ENCODE measurements around the gene MELK.

MELK gene

DNA sequence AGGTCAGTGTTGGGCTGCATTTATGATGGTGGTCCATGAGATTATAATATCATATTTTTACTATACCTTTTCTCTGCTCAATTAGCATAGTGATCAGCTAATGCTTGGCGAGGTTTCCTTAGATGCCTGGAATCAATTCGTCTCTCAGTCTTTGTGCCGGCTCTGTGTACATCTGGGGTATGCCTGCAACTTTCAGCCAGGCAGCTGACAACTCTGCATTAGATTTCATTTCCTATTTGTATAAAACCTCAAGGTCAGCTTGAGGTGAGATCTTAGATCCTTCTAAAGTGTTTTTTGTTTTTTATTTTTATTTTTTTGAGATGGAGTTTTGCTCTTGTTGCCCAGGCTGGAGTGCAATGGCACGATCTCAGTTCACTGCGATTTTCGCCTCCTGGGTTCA is 86.8 kb downstream of the MELK start:
- TF ChIP-seq, protein P1, sequence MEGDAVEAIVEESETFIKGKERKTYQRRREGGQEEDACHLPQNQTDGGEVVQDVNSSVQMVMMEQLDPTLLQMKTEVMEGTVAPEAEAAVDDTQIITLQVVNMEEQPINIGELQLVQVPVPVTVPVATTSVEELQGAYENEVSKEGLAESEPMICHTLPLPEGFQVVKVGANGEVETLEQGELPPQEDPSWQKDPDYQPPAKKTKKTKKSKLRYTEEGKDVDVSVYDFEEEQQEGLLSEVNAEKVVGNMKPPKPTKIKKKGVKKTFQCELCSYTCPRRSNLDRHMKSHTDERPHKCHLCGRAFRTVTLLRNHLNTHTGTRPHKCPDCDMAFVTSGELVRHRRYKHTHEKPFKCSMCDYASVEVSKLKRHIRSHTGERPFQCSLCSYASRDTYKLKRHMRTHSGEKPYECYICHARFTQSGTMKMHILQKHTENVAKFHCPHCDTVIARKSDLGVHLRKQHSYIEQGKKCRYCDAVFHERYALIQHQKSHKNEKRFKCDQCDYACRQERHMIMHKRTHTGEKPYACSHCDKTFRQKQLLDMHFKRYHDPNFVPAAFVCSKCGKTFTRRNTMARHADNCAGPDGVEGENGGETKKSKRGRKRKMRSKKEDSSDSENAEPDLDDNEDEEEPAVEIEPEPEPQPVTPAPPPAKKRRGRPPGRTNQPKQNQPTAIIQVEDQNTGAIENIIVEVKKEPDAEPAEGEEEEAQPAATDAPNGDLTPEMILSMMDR (conservative IDR thresholded peaks at IDR 0.05): no peak
- H3K27ac ChIP-seq: no peak overlapping the region

GRCh38 chr9:36664806-36665205 is 92.1 kb downstream of the MELK start:
- TF ChIP-seq, protein P1 (conservative IDR thresholded peaks at IDR 0.05): no peak
- H3K27ac ChIP-seq: no peak overlapping the region

GRCh38 chr9:36665387-36665786 is 92.7 kb downstream of the MELK start:
- H3K27ac ChIP-seq: no peak overlapping the region
- TF ChIP-seq, protein P1 (conservative IDR thresholded peaks at IDR 0.05): no peak

DNA sequence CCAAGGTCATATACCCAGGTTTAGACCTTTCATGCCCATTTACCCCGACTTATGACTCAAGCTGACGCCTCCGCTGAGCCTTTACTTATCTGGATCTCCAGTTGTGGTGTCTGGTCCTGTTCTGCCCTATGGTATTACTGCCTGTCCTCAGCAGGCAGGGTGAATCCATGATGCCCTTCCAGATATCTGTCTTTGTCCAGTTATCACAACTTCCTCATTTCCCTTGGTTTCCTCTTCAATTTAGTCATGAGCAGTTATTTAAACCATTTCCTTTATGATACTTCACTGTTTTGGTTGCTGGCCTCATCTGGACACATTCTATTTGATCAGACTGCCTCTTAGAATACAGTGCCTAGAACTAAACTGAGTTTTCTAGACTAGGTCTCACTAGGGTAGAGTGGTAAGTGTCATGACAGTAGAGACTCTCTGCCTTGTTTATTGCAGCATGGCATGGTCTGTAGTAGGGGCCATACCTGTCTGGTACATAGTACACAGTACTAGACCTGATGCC is 93.3 kb downstream of the MELK start:
- no peak overlapping the region for H3K27ac ChIP-seq
- TF ChIP-seq, protein P1 (conservative IDR thresholded peaks at IDR 0.05): no peak

DNA sequence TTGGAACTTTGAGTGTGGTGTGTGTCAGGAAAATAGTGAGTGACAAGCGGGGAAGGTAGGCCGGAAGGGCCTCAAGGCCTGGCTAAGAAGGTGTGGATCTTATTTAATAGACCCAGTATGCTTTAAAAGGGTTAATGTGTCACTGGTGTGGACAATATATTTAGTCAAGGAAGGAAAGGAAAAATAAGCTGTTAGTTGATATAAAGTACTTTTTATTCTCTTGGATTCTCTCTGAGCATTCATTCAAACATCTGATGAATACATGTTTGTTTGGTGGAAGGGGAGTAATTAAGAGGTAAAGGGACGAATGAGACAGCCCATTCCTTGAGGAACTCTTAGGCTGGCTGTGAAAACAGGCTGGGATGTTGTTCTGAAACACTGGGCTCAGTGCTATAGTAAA is 98.9 kb downstream of the MELK start:
- TF ChIP-seq, protein P1 (conservative IDR thresholded peaks at IDR 0.05): no peak
- no peak overlapping the region for H3K27ac ChIP-seq

DNA sequence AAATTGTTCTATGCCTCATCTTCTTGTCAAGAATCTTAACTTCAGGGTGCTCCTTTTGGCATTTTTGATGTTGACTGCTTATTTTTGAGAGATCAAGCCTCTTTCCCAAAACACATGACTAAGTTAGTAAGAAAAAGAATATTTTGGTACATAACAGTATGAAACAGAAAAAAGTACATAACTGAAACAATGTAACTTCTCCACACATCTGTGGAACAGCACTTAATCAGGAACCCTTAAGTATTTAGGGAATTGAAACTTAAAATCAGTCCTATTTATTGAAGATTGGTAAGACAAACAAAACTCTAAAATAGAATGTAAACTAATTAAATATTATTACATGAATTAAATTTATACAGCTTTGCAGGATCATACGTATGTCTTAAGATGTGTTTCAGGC is 103.4 kb downstream of the MELK start:
- no peak overlapping the region for H3K27ac ChIP-seq
- TF ChIP-seq, protein P1 (conservative IDR thresholded peaks at IDR 0.05): no peak

- H3K27ac ChIP-seq: peak overlapping the region; percentile 0; the same call in 1 of the 2 replicates
- TF ChIP-seq, protein P1 (conservative IDR thresholded peaks at IDR 0.05): no peak
These were observed 104.2 kb downstream of the MELK start for GRCh38 chr9:36676778-36677485.
